Colonic mucosa (tissue), 4 donors: ENCODE data around the gene GNAZ. TPM values are rescaled to one million over a fixed set of nuclear protein-coding genes. Genes with fewer than 3 reads are reported as not detected.
A peak's percentile ranks its signal among the peaks of the same experiment; 100 is the strongest.

Experiments
- DNase-seq: peaks from one replicate; pipeline ENCODE4 v3.0.0-alpha.2; 2020
- H3K27ac ChIP-seq: fragments of 200-600 bp; one replicate; pipeline ENCODE4 v1.8.0; 2021
- H3K27me3 ChIP-seq: fragments of 200-600 bp; one replicate; pipeline ENCODE4 v1.8.0; 2021
- H3K36me3 ChIP-seq: fragments of 200-600 bp; one replicate; pipeline ENCODE4 v1.8.0; 2021
- H3K4me1 ChIP-seq: fragments of 200-600 bp; one replicate; pipeline ENCODE4 v1.8.0; 2021; ENCODE audit warnings: mild to moderate bottlenecking
- H3K4me3 ChIP-seq: fragments of 200-600 bp; one replicate; pipeline ENCODE4 v1.8.0; 2021
- H3K9ac ChIP-seq, 2 donors: one replicate each; pipeline ENCODE4 v1.7.0; 2013; ENCODE audit warnings: control low read depth in 2 of 2, low read depth in 2 of 2, low read length in 2 of 2
- H3K9me3 ChIP-seq: fragments of 200-600 bp; one replicate; pipeline ENCODE4 v1.8.0; 2021
- CTCF ChIP-seq: fragments of 200-600 bp; IDR thresholded peaks from one replicate; pipeline ENCODE4 v1.8.0; 2022; ENCODE audit warnings: antibody characterized with exemption, mild to moderate bottlenecking
- intact Hi-C: fragments of 100-400 bp; cut with DNase I; formaldehyde crosslinking; loops from one replicate; pipeline ENCODE4 v1.14.1; 2022
- total RNA-seq, 2 donors: library from RNA; stranded (reverse); fragmentation: NEBNext Ultra II Directional in 1 of 2; extraction: Animal tissue kit (Norgen Biotek cat#: 25700) in 1 of 2; gene quantifications; one replicate each; pipeline ENCODE4 v1.2.1, GENCODE V29; 2021
- donor health status: healthy.
- donor health status: DM: no; HTN: no; CAD: no.
- donor health status: DM: no; HTN: no; CAD: no.

Gene GNAZ
- total RNA-seq, 2 donors from 2014 or later = 1.2 to 2.5 TPM

- Histone ChIP-seq H3K36me3 (no peaks in the 10 kb centered on the region), H3K9ac (peak within 1 kb of the TSS; percentile 51 to 74), H3K4me1 (peaks cover 13% of the 10 kb centered on the region), H3K27me3 (no peaks in the 10 kb centered on the region), H3K27ac (peak within 1 kb of the TSS; percentile 46), H3K9me3 (no peaks in the 10 kb centered on the region), H3K4me3 (peak within 1 kb of the TSS; percentile 38)
- peak; percentile 100 for DNase-seq
- no peak for TF ChIP-seq CTCF
- intact Hi-C loops = no loop called here
Measured at GRCh38 chr22:23144932-23145877, 74.9 kb downstream of the GNAZ start, which contains the start of gene RAB36. TSS of gene RAB36 (plus strand) at chr22:23145477. CDS start at chr22:23146617, 1,140 bp downstream.

- Histone ChIP-seq H3K27me3 (no peaks in the 10 kb centered on the region), H3K4me1 (peaks cover 13% of the 10 kb centered on the region), H3K4me3 (peak overlapping the region; percentile 38), H3K9me3 (no peaks in the 10 kb centered on the region), H3K36me3 (no peaks in the 10 kb centered on the region), H3K27ac (no peak overlapping the region), H3K9ac (peak overlapping the region; percentile 40 to 51)
- no peak for TF ChIP-seq CTCF
- intact Hi-C loops = no loop called here
- no peak for DNase-seq
Measured at GRCh38 chr22:23145878-23146470, 75.7 kb downstream of the GNAZ start.

GRCh38 chr22:23146478-23147205 lies 76.3 kb downstream of the GNAZ start:
- TF ChIP-seq CTCF = no peak
- Histone ChIP-seq H3K4me1 (peaks cover 10% of the 10 kb centered on the region), H3K27me3 (no peaks in the 10 kb centered on the region), H3K4me3 (no peak overlapping the region), H3K9me3 (no peaks in the 10 kb centered on the region), H3K36me3 (no peaks in the 10 kb centered on the region), H3K9ac (no peak overlapping the region), H3K27ac (no peak overlapping the region)
- intact Hi-C loops = no loop called here
- no peak for DNase-seq

- intact Hi-C loops = no loop called here
- no peak for DNase-seq
Measured at GRCh38 chr22:23147617-23148387, 77.5 kb downstream of the GNAZ start.

More at GRCh38 chr22:23147617-23148387, 77.5 kb downstream of the GNAZ start:
- H3K4me3 ChIP-seq = no peak overlapping the region
- no peak for TF ChIP-seq CTCF
- H3K9ac ChIP-seq = no peak overlapping the region
- no peaks in the 10 kb centered on the region for H3K9me3 ChIP-seq
- H3K27me3 ChIP-seq = no peaks in the 10 kb centered on the region
- H3K4me1 ChIP-seq = peaks cover 6% of the 10 kb centered on the region
- H3K36me3 ChIP-seq = no peaks in the 10 kb centered on the region
- H3K27ac ChIP-seq = no peak overlapping the region
